Measurements from ENCODE around the gene SFXN3. TPM values are rescaled to one million over a fixed set of nuclear protein-coding genes. Genes with fewer than 3 reads are reported as not detected.

SFXN3 gene
- total RNA-seq, 2 experiments from 2014 or later, result 0.41 TPM; not detected in 1

GRCh38 chr10:101056365-101057151 is 25.5 kb downstream of the SFXN3 start:
- TF ChIP-seq EZH2phosphoT487 (IDR thresholded peaks at IDR 0.05; ENCODE audit: borderline replicate concordance, low read depth, low read length), result no peak
- TF ChIP-seq, protein P1, sequence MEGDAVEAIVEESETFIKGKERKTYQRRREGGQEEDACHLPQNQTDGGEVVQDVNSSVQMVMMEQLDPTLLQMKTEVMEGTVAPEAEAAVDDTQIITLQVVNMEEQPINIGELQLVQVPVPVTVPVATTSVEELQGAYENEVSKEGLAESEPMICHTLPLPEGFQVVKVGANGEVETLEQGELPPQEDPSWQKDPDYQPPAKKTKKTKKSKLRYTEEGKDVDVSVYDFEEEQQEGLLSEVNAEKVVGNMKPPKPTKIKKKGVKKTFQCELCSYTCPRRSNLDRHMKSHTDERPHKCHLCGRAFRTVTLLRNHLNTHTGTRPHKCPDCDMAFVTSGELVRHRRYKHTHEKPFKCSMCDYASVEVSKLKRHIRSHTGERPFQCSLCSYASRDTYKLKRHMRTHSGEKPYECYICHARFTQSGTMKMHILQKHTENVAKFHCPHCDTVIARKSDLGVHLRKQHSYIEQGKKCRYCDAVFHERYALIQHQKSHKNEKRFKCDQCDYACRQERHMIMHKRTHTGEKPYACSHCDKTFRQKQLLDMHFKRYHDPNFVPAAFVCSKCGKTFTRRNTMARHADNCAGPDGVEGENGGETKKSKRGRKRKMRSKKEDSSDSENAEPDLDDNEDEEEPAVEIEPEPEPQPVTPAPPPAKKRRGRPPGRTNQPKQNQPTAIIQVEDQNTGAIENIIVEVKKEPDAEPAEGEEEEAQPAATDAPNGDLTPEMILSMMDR (conservative IDR thresholded peaks at IDR 0.05; ENCODE audit: low read length), result no peak
- H3K9me3 ChIP-seq (ENCODE audit: low read length), result no peaks in the 10 kb centered on the region
- peaks cover 13% of the 10 kb centered on the region; the same call in 1 of the 2 replicates for H4K20me1 ChIP-seq (ENCODE audit: insufficient read depth, low read length)
- intact Hi-C loops (cut with micrococcal nuclease; ENCODE audit: unreplicated experiment), result loop anchor here (5.0 kb wide), 1 partner anchor 86 kb away; no protein-coding TSS in a partner anchor
- H2AFZ ChIP-seq (ENCODE audit: low read length), result no peak overlapping the region
- H3K79me2 ChIP-seq (ENCODE audit: insufficient read depth, low read depth, low read length), result peaks cover 73% of the 10 kb centered on the region
- H3K4me1 ChIP-seq (ENCODE audit: insufficient read depth, low read length, poor library complexity, severe bottlenecking), result peaks cover 64% of the 10 kb centered on the region
- no peak overlapping the region for H3K27ac ChIP-seq (ENCODE audit: low read depth, low read length, poor library complexity, severe bottlenecking)
- ChIA-PET CTCF (ENCODE audit: unreplicated experiment) (no interaction called here), POLR2A (interaction anchor here (1.3 kb wide), 1 partner anchor 14 kb away, joined by 5 read pairs; no protein-coding TSS in a partner anchor)
- no peaks in the 10 kb centered on the region for H3K9me2 ChIP-seq (ENCODE audit: insufficient read depth, low read length)
- BruUV-seq (replicated peaks), result no TSS peak
- H3K4me3 ChIP-seq (ENCODE audit: low read depth, low read length, poor library complexity, severe bottlenecking), result no peak overlapping the region
- peaks cover 48% of the 10 kb centered on the region for H3K36me3 ChIP-seq (ENCODE audit: insufficient read depth, low read length)
- peak overlapping the region; percentile 76 for H3K4me2 ChIP-seq (ENCODE audit: low read length)
- no peak for DNase-seq (ENCODE audit: low spot score)

- peak; percentile 93 for DNase-seq (ENCODE audit: low spot score)
- peaks cover 52% of the 10 kb centered on the region for H3K79me2 ChIP-seq (ENCODE audit: insufficient read depth, low read depth, low read length)
- H3K9me2 ChIP-seq (ENCODE audit: insufficient read depth, low read length), result no peaks in the 10 kb centered on the region
- peak overlapping the region; percentile 89 for H3K4me3 ChIP-seq (ENCODE audit: low read depth, low read length, poor library complexity, severe bottlenecking)
- intact Hi-C loops (cut with micrococcal nuclease; ENCODE audit: unreplicated experiment), result loop anchor here (1.0 to 5.0 kb wide), 3 partner anchors 8 to 148 kb away; partner anchors contain the start of gene SLF2
- peak overlapping the region; percentile 94 for H3K27ac ChIP-seq (ENCODE audit: low read depth, low read length, poor library complexity, severe bottlenecking)
- peak overlapping the region; percentile 76 for H3K4me2 ChIP-seq (ENCODE audit: low read length)
- H3K36me3 ChIP-seq (ENCODE audit: insufficient read depth, low read length), result peaks cover 35% of the 10 kb centered on the region
- ChIA-PET CTCF (ENCODE audit: unreplicated experiment) (interaction anchor here (0.9 to 1.1 kb wide), 2 partner anchors 9 to 82 kb away, joined by 3 to 4 read pairs; no protein-coding TSS in a partner anchor), POLR2A (interaction anchor here (0.7 to 2.7 kb wide), 8 partner anchors 8 to 889 kb away, joined by 3 to 19 read pairs (median 3); no protein-coding TSS in a partner anchor)
- H3K4me1 ChIP-seq (ENCODE audit: insufficient read depth, low read length, poor library complexity, severe bottlenecking), result peaks cover 69% of the 10 kb centered on the region
- no peaks in the 10 kb centered on the region for H3K9me3 ChIP-seq (ENCODE audit: low read length)
- TF ChIP-seq, protein P1 (conservative IDR thresholded peaks at IDR 0.05; ENCODE audit: low read length), result peak; percentile 99
- TF ChIP-seq EZH2phosphoT487 (IDR thresholded peaks at IDR 0.05; ENCODE audit: borderline replicate concordance, low read depth, low read length), result no peak
- H2AFZ ChIP-seq (ENCODE audit: low read length), result peak overlapping the region; percentile 83
- TSS peak; percentile 88 for BruUV-seq (replicated peaks)
- H4K20me1 ChIP-seq (ENCODE audit: insufficient read depth, low read length), result no peaks in the 10 kb centered on the region
Measured at GRCh38 chr10:101060036-101060950, 29.3 kb downstream of the SFXN3 start.

Data from OCI-LY7 (cell line).